AG08395 (cell line): ENCODE data around the gene TENM4.
A peak's percentile ranks its signal among the peaks of the same experiment; 100 is the strongest.

Source experiments
- DNase-seq: peaks from one replicate; pipeline ENCODE4 v3.0.0; 2012; ENCODE audit warnings: mixed read lengths, low spot score

Gene TENM4

DNA sequence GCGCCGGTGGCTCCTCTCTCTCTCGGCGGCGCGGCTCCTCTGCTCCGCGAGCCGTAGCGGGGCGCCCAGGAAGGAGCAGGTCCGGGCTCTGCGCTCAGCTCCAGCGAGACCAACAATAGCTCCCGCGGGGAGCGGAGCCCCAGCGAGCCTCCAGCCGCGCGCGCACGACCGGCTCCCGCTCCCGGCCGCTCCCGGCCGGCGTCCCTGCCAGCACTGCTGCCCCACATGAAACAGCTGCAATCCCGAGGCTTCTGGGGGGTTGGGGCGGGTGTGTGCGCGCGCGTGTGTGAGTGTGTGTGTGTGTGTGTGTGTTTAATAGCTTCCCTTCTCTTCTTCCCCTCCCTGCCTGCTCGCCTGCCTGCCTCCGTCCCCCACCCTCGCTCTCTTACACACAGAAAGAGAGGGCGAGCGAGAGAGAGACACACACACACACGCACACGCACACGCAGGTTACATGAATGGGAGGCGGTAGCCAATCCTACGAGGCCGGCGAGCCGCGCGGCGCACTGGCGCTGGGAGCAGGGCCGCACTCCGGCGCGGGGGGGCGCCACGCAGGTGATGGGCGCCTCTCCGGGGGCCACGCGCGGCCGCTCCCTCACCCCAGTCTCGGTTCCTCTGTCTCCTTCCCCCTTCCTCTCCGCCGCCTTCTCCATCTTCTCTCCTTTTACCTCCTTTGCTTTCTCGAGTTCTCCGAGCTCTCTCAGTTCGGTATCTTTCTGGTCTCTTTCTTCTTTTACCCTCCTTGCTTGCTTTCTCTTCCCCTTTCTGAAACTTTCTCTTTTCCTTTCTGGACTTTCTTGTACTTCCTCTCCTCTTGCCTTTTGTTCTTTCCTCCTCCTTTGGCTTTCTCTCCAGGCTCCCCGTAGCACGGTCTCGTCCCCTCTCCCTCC lies at the start of gene TENM4:
Gene TENM4 (minus strand): TSS at position 460 of the 890 bp plus-strand sequence. CDS start 371,086 bp downstream, outside the sequence.
- DNase-seq = peak; percentile 65

GRCh38 chr11:79488286-79488685 lies 47.5 kb upstream of the TENM4 start:
- DNase-seq = no peak

- DNase-seq = no peak
These were observed 46.6 kb upstream of the TENM4 start for GRCh38 chr11:79487412-79487811.

DNA sequence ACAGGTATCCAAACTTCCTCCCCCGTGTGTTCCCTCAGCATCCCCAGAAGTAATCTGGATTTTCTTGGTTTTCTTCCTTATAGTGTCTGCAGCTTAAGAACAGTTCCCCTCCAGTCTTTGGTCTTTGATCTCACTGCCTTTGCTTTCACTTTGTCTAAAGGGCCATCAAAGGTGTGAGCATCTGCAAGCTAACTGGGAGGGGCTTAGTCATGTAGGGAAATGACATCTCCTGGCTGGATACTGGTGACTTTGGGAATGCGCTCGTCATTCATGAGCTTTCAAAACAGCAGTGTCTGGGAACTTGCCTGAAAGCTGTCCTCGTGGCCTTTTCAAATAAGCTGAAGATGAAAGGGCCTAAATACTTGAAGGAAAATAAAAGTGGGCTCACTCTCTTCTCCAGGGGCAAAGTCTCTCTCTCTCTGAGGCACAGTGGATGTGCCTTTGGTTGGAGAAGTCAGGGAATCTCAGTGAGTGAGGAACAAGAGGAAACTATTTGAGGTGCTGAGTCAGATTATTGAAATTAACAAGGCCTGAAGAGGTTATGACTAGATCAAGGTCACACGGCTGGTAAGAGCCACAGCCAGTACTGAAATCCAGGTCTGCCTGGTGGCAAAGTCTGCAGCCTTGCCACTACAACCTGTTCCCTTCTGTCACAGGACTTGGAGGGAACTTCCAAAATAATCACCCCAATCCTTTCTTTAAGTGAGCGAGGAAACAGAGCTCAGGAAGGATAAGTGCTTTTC lies 45.6 kb upstream of the TENM4 start:
- DNase-seq = no peak

DNA sequence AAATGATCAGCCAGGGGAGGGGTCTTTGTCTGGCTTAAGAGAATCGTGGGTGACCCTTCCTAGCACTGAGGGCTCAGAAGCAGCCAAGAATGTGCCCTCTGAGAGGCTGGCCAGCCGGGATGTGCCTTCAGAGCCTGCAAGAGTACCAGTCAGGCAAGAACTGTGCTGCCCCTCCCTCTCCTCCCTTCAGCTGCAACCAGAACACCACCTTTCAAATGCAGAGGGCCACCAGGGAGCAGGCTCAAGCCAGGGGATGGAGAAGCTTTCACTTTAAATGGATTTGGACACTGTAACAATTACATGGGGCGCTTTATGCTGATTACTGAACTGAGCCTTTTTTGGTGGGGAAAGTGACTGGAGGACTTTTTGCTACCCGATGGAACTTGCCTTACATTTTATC lies 44.9 kb upstream of the TENM4 start:
- no peak for DNase-seq

DNA sequence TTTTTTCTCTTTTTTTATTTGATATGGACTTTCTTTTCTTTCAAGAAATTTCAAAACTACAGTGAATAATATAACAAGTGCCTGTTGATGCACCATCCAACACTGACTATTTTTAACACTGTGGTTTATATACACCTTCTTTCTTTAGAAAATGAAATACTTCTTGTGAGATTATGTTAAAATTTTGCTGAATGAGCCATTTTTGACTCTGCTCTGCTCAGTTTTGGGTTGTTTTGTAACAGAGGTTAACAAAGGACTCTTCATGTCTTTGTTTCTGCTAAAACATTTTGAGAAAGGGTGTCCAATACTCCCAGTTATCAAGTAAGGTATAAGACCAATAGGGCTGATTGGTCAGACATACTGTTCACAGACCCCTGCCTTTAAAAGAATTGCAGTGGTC lies 44.0 kb upstream of the TENM4 start:
- DNase-seq = no peak

- no peak for DNase-seq
These were observed 42.0 kb upstream of the TENM4 start for GRCh38 chr11:79482800-79483199.

DNA sequence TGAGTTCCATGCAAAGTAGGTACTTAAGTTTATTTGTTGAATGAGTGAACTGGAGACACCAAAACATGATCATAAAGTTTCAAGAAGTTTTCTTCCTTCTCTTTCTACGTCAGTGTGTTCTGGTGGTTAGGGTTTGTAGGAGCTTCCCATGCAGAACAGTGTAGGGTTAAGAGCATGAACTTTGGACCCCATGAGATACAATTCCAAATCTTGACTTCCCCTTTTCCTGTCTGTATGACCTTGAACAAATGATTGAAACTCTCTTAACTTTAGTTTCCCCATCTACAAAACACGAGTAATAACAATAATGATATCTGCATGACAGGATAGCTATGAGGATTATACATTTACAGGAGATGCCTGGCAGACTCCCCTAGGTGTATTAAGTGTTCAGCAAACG lies 41.0 kb upstream of the TENM4 start:
- no peak for DNase-seq

GRCh38 chr11:79480864-79481263 lies 40.0 kb upstream of the TENM4 start:
- no peak for DNase-seq

DNA sequence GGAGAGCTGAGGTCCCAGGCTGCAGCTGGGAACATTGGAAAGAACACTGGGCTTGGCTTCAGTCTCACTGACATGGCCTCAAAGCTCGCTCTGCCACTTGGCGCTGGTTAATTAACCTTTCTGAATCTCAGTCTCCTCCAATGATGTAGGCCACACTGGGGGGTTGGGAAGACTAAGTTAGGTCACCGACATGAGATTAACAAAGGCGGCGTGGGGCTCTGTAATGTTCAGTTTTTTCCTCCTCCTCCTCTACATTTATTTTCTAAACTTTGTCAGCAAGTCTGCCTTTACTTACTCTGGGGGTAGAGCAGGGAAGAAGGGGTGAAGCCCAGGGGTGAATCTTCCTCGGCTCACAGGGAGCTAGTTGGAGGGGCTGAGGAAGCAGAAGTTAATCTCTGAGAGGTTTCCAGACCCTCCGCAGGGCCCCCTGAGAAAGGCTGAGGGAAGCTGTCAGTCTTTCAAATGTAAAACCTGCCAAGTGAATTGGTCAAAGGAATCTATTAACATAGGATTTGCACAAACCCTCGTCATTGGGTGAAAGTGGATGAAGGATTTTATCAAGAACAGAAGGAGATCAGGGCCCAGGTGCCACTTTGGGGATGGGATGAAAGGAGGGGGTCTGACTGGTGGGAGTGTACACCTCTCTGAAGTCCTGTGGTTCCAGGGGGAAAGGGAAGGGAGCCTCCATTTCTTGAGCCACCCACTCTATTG lies 32.1 kb upstream of the TENM4 start:
- DNase-seq = no peak

DNA sequence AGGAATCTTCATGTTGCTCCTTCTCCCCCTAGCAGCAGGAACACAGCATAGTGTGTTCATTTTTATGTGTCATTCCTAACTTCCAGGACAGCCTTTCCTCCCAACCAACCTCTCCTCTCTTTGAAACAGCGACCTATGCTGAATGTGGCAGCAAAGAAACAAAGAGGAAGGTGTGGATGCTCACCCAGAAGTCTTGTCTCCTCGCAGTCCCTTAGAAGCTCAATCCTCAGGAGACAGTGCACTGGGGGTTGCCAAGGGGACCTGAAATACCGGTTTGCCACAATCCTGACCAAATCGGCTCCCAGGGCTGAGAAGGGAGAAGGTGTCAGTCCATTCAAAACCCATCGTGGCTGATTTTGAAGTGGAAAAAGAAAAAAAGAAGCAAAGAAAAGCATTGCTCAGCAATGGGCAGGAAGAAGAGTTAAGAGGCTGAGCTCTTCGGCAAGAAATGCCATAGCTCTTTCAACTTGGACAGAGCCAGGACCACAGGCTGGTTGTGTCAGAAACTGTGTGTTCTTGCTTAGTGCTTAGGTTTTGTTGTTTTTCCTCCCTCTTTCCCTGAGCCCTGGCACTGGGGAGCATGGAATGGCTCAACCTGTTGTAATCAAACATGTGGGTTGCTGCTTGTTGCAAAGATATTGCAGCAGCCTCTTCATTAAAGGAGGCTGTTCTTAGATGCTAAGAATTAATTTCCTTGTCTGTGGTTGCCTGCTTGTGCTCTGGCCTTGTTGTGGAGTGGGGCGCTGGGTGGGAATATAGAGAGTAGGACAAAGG lies 30.4 kb upstream of the TENM4 start:
- no peak for DNase-seq

GRCh38 chr11:79470161-79470560 lies 29.3 kb upstream of the TENM4 start:
- no peak for DNase-seq

- DNase-seq = no peak
These were observed 26.9 kb upstream of the TENM4 start for GRCh38 chr11:79467761-79468160.

DNA sequence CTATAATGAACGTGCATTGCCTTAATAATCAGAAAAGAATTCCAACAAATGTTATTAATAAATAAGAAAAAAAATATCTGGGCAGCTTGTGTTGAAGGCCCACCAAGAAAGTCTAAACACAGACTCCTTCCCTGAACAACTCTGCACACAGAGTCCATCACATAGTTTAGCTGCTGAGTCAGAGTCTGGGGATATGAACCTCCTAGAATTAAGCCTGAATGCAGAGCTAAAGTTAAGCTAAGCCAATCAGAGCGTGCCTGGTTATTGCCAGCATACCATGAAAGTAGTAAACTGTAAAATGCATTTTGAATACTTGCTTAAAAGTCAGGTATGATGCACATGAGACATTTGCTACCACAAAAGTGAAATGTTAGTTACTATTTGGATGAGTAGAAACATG lies 25.6 kb upstream of the TENM4 start:
- peak; percentile 80 for DNase-seq

DNA sequence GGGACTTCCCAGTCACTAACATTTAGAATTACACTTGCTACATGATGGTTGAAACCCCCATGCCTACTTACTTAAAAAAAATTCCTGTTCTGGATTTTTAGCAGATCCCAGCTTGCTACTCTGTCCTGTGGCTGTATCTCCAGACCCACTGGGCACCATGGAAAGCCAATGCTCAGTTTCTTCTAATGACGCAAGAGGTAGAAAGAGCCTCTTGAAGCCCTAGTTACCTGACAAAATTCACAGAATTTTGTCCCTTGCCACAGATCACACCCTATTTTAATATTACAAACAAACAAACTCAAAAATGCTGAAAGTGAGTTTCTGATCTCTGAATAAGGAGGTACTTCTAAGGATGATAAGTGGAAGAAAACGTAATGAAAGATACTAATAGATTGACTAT lies 24.3 kb upstream of the TENM4 start:
- DNase-seq = no peak

- no peak for DNase-seq
These were observed 21.1 kb upstream of the TENM4 start for GRCh38 chr11:79461666-79462645.

DNA sequence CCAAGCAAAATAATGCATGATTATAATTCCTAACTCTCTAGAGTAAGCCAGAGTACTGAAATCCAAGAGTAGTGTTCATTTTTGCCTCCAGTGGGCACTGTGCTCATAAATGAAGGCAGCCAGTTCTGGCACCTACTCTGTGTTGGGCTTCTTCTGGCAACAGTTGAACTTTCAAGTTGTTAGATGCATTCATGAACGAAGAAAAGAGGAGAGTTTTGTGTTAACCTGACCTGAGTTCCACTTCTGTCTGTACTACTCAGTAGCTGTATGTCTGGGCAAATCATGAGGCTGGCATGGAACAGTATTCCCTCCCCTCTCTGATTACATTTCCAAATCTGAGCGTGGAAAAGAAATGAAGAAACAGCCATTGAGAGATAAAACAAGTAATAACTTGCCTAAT lies 20.3 kb upstream of the TENM4 start:
- peak; percentile 71 for DNase-seq

- DNase-seq = no peak
These were observed 17.9 kb upstream of the TENM4 start for GRCh38 chr11:79458709-79459108.

DNA sequence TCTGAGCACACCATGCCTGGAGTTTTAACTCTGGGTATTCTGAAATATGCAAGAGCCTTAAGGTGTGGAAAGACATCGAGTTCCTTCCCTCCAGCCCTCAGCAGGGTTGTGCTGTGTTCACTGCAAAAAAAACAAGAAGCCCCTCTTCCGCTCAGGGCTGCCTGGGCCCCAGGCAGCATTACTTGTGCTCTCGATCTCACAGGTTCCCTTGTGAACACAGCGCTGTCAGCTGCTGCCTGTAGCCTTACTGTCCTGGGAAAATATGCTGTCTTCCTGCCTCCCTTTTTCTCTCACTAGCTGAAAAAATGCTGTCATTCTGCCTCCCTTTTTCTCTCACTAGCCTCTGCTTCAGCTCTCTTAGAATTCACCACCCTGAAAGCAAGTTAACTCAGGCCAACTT lies 15.7 kb upstream of the TENM4 start:
- DNase-seq = no peak

GRCh38 chr11:79453617-79454016 lies 12.8 kb upstream of the TENM4 start:
- DNase-seq = no peak

DNA sequence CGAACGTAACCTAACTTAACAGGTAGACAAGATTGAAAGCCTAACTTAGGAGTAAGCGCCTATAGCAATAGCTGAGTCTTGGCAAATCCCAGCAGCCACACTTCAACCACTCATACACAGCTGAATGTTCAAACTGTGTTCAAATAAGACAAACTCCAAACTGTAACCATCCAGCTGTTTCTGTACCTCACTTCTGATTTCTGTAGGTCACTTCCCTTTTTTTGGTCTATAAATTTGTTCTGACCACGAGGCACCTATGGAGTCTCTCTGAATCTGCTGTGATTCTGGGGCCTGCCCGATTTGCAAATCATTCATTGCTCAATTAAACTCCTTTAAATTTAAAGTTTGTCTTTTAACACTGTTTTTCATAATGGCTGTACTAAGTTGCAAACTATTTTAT lies 8.2 kb upstream of the TENM4 start:
- no peak for DNase-seq
